Caco-2 (cell line): Measurements from ENCODE around the gene ZFR2. TPM values are rescaled to one million over a fixed set of nuclear protein-coding genes. Genes with fewer than 3 reads are reported as not detected.
A peak's percentile ranks its signal among the peaks of the same experiment; 100 is the strongest.
"Not testable (repeated sequence)": the region's sequence is repeated elsewhere in the genome, so short reads cannot be mapped to it uniquely, and the experiment has no call there.

Experiments used
- BruUV-seq: library from RNA; stranded (reverse); fragments of 400-500 nt; replicated peaks from 2 replicates; lab custom pipeline; 2021; lab: Mats Ljungman, UMichigan
- CTCF ChIA-PET: fragments of 300-600 bp; sonication (Branson Sonifier 250); formaldehyde crosslinking; loops from one replicate; lab custom pipeline; 2022; ENCODE audit warnings: antibody characterized with exemption; lab: Charles Lee
- POLR2A ChIA-PET: fragments of 300-600 bp; sonication (Branson Sonifier 250); formaldehyde crosslinking; loops from one replicate; lab custom pipeline; 2022; ENCODE audit warnings: antibody characterized with exemption; lab: Charles Lee
- DNase-seq, 2 experiments: peaks; one replicate each; pipeline versions ENCODE4 v3.0.0 to v3.0.0-alpha.2; 2020 to 2022
- H3K27me3 ChIP-seq: replicated peaks from 2 replicates; pipeline ENCODE4 v1.6.0; 2011; ENCODE audit warnings: low read length; ENCODE audit not compliant: control insufficient read depth, insufficient read depth
- H3K36me3 ChIP-seq: 2 replicates; pipeline ENCODE4 v1.5.1; 2011; ENCODE audit warnings: low read length; ENCODE audit not compliant: control insufficient read depth, insufficient read depth
- H3K4me1 ChIP-seq: fragments of 250-450 bp; sonication (Bioruptor Pico); 2 replicates; pipeline ENCODE4 v1.5.1; 2020; ENCODE audit warnings: mild to moderate bottlenecking
- H3K4me3 ChIP-seq: 2 replicates; pipeline ENCODE4 v1.5.1; 2011; ENCODE audit warnings: low read depth, mild to moderate bottlenecking, control low read depth, low read length
- H3K9me3 ChIP-seq: fragments of 250-450 bp; sonication (Bioruptor Pico); 2 replicates; pipeline ENCODE4 v1.5.1; 2020; ENCODE audit warnings: mild to moderate bottlenecking, moderate library complexity
- H3K27ac Mint-ChIP-seq: one replicate; pipeline ENCODE4 v1.8.0; 2022; ENCODE audit warnings: mixed read lengths; ENCODE audit not compliant: unreplicated experiment
- H3K27me3 Mint-ChIP-seq: one replicate; pipeline ENCODE4 v1.8.0; 2022; ENCODE audit warnings: mixed read lengths; ENCODE audit not compliant: insufficient read depth, unreplicated experiment
- H3K36me3 Mint-ChIP-seq: one replicate; pipeline ENCODE4 v1.8.0; 2022; ENCODE audit warnings: mild to moderate bottlenecking, mixed read lengths; ENCODE audit not compliant: insufficient read depth, unreplicated experiment
- H3K4me1 Mint-ChIP-seq: one replicate; pipeline ENCODE4 v1.8.0; 2022; ENCODE audit warnings: low read depth, mixed read lengths; ENCODE audit not compliant: unreplicated experiment
- H3K4me3 Mint-ChIP-seq: one replicate; pipeline ENCODE4 v1.8.0; 2022; ENCODE audit warnings: mild to moderate bottlenecking, moderate library complexity, mixed read lengths; ENCODE audit not compliant: unreplicated experiment
- H3K9me3 Mint-ChIP-seq: one replicate; pipeline ENCODE4 v1.8.0; 2022; ENCODE audit warnings: mixed read lengths; ENCODE audit not compliant: unreplicated experiment
- intact Hi-C: fragments of 100-400 bp; cut with micrococcal nuclease; formaldehyde crosslinking; loops from one replicate; pipeline ENCODE4 v1.10.0; 2022; ENCODE audit not compliant: unreplicated experiment
- total RNA-seq: library from RNA; stranded (reverse); gene quantifications from 2 replicates; pipeline ENCODE4 v1.2.3, GENCODE V29; 2022
- TF ChIP-seq, protein P1 (sequence below), 2 experiments: fragments of 200-600 bp in 1 of 2; IDR thresholded peaks; 1 replicate in 1 of 2; 2 replicates in 1 of 2; pipeline versions ENCODE4 v1.5.1 to v1.8.0; 2011 to 2022; ENCODE audit warnings: antibody characterized with exemption in 1 of 2, control low read depth in 1 of 2, inconsistent platforms in 1 of 2, low read depth in 1 of 2, low read length in 1 of 2, mild to moderate bottlenecking in 1 of 2, moderate library complexity in 1 of 2; ENCODE audit not compliant: insufficient read depth in 1 of 2, severe bottlenecking in 1 of 2, unreplicated experiment in 1 of 2

The ZFR2 gene
- total RNA-seq, 1 experiment from 2014 or later: not detected

DNA sequence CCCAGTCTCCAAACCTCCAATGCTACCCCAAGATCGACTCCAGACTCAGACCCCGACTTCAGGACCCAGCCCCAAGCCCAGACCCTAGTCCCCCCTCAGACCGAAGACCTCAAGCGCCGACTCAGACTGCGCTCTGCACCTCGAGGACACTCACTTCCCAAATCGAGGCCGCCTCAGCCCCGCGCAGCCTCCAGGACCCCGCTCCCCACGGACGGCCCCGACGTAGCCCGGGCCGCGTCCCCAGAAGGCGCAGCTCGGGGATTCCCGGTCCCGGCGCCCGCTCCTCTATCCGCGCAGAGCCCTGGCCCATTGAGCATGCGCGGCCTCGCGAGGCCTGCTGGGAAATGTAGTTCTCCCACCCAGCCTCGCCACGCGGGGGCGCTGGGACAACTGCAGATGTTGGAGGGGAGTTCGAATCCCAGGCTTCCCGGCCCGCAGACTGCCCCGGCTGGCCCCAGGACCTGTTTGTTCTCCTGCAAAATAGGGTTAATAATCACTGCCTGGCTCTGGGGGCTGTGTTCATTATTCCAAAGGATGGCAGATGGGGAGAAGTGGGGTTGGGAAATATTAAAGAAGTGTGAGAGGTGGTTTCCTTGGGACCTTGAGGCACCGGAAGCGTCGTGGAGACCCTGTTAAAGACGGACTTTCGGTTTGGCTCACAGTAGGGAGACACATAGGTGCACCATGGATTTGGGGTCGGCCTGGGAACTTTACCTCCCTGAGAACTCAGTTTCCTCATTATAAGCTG, 107.3 kb downstream of the ZFR2 start, which contains the start of gene APBA3:
APBA3 (minus strand) TSS at position 311 of the 748 bp plus-strand sequence. CDS start 1,428 bp downstream, outside the sequence.
- ChIA-PET POLR2A (interaction anchor here (0.5 to 2.6 kb wide), 3 partner anchors 19 to 207 kb away, joined by 5 to 23 read pairs (median 20); no protein-coding TSS in a partner anchor), CTCF (interaction anchor here (0.6 to 1.5 kb wide), 3 partner anchors 40 to 226 kb away, joined by 3 read pairs; no protein-coding TSS in a partner anchor)
- H3K4me3 Mint-ChIP-seq: peak within 1 kb of the TSS; percentile 96
- peaks cover 8% of the 10 kb centered on the region for H3K4me1 Mint-ChIP-seq
- intact Hi-C loops: loop anchor here (2.0 kb wide), 1 partner anchor 41 kb away; no protein-coding TSS in a partner anchor
- no peaks in the 10 kb centered on the region for H3K27me3 Mint-ChIP-seq
- no peaks in the 10 kb centered on the region for H3K9me3 Mint-ChIP-seq
- peak; percentile 88 to 94 for DNase-seq
- no TSS peak for BruUV-seq
- peaks cover 26% of the 10 kb centered on the region for H3K36me3 Mint-ChIP-seq
- Histone ChIP-seq H3K36me3 (peaks cover 5% of the 10 kb centered on the region), H3K27me3 (no peaks in the 10 kb centered on the region), H3K4me1 (peaks cover 4% of the 10 kb centered on the region), H3K4me3 (peak within 1 kb of the TSS; percentile 68), H3K9me3 (no peaks in the 10 kb centered on the region)
- peak within 1 kb of the TSS; percentile 99 for H3K27ac Mint-ChIP-seq
- TF ChIP-seq, protein P1, sequence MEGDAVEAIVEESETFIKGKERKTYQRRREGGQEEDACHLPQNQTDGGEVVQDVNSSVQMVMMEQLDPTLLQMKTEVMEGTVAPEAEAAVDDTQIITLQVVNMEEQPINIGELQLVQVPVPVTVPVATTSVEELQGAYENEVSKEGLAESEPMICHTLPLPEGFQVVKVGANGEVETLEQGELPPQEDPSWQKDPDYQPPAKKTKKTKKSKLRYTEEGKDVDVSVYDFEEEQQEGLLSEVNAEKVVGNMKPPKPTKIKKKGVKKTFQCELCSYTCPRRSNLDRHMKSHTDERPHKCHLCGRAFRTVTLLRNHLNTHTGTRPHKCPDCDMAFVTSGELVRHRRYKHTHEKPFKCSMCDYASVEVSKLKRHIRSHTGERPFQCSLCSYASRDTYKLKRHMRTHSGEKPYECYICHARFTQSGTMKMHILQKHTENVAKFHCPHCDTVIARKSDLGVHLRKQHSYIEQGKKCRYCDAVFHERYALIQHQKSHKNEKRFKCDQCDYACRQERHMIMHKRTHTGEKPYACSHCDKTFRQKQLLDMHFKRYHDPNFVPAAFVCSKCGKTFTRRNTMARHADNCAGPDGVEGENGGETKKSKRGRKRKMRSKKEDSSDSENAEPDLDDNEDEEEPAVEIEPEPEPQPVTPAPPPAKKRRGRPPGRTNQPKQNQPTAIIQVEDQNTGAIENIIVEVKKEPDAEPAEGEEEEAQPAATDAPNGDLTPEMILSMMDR (IDR thresholded peaks at IDR 0.05; ENCODE audit: insufficient read depth in 1 of 2, low read depth in 1 of 2, low read length in 1 of 2, severe bottlenecking in 1 of 2, unreplicated experiment in 1 of 2): peak; percentile 72 to 84

DNA sequence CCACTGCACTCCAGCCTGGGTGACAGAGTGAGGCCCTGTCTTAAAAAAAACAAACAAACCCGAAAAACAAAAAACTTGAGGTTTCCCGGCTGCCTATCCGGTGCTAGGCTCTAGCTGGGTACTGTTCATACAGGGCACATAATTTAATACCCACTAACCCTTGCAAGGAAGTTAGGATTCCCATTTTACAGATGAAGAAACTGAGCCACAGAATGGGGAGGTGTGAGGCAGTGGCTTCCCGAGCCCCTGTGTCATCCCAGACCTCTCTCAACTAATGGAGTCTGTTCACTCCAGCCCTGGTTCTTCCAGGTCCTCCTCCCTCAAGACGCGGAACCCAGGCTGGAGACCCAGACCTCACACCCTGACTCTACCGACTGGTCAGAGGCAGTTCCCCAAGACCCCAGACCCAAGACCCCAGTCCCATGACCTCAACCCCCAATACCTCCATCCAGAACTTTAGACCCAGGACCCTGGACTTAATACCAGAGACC, 107.9 kb downstream of the ZFR2 start:
- H3K27me3 ChIP-seq: no peaks in the 10 kb centered on the region
- Mint-ChIP-seq H3K27ac (peak overlapping the region; percentile 97), H3K36me3 (peaks cover 20% of the 10 kb centered on the region), H3K9me3 (no peaks in the 10 kb centered on the region), H3K4me3 (peak overlapping the region; percentile 96), H3K27me3 (no peaks in the 10 kb centered on the region), H3K4me1 (peaks cover 8% of the 10 kb centered on the region)
- peak overlapping the region; percentile 64 for H3K4me3 ChIP-seq
- intact Hi-C loops: no loop called here
- peaks cover 5% of the 10 kb centered on the region for H3K36me3 ChIP-seq
- no peaks in the 10 kb centered on the region for H3K9me3 ChIP-seq
- CTCF ChIA-PET: interaction anchor here (0.7 kb wide), 1 partner anchor 227 kb away, joined by 3 read pairs; no protein-coding TSS in a partner anchor
- H3K4me1 ChIP-seq: peaks cover 4% of the 10 kb centered on the region
- TF ChIP-seq, protein P1 (IDR thresholded peaks at IDR 0.05; ENCODE audit: insufficient read depth in 1 of 2, low read depth in 1 of 2, low read length in 1 of 2, severe bottlenecking in 1 of 2, unreplicated experiment in 1 of 2): no peak
- TSS peak; percentile 49 for BruUV-seq
- no peak for DNase-seq
- POLR2A ChIA-PET: interaction anchor here (2.6 kb wide), 1 partner anchor 208 kb away, joined by 20 read pairs; no protein-coding TSS in a partner anchor

DNA sequence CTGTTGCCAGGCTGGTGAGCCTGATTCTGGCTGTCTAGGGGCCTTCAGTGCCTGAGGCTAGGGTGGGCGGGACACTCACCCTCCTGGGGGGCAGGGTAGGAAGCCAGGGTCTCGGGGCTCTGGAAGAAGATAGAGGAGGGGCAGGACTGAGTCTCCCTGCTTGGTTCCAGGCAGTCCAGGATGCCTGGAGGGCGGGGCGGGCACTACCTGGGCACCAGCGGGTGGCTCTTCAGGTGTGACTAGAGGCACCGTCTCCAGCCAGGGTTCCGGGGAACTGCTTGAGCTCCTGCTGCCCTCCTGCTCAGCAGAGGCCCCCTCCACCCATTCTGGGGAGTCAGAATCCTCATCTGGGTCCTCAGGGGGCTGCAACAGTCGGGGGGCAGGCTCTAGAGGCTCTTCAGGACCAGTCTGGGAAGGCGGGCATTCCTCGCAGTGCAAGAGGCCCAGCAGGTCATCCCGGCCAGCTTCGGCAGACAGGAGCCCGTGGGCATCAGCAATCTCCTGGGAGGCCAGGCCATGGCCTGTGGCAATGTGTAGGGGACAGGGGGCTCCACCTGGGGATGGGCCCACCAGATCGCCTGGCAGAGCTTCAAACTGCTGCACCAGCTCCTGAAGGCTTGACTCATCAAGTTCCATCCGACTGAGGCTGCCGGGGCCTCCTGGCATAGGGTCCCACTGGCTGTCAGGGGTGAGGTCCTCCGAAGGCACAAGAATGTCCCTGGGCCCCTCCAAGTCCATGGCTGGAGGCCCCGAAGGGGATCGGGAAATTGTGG, 109.2 kb downstream of the ZFR2 start:
- BruUV-seq: no TSS peak
- Histone ChIP-seq H3K36me3 (peaks cover 3% of the 10 kb centered on the region; the same call in 1 of the 2 replicates), H3K4me1 (peaks cover 4% of the 10 kb centered on the region), H3K4me3 (no peak overlapping the region), H3K9me3 (no peaks in the 10 kb centered on the region), H3K27me3 (no peaks in the 10 kb centered on the region)
- Mint-ChIP-seq H3K4me3 (peak overlapping the region; percentile 96), H3K27ac (no peak overlapping the region), H3K27me3 (no peaks in the 10 kb centered on the region), H3K36me3 (peaks cover 26% of the 10 kb centered on the region), H3K4me1 (peaks cover 8% of the 10 kb centered on the region), H3K9me3 (no peaks in the 10 kb centered on the region)
- CTCF ChIA-PET: no interaction called here
- intact Hi-C loops: no loop called here
- TF ChIP-seq, protein P1 (IDR thresholded peaks at IDR 0.05; ENCODE audit: insufficient read depth in 1 of 2, low read depth in 1 of 2, low read length in 1 of 2, severe bottlenecking in 1 of 2, unreplicated experiment in 1 of 2): no peak
- DNase-seq: no peak
- POLR2A ChIA-PET: no interaction called here

DNA sequence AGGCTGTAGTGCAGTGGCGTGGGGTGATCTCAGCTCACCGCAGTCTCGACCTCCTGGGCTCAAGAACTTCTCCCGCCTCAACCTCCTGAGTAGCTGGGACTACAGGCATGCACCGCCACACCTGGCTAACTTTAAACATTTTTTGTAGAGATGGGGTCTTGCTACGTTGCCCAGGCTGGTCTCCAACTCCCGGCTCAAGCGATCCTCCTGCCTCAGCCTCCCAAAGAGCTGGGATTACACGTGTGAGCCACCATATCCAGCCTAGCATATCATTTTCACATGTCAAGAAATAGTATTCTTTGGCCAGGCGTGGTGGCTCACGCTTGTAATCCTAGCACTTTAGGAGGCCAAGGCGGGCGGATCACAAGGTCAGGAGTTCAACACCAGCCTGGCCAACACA, 110.5 kb downstream of the ZFR2 start:
- H3K4me1 Mint-ChIP-seq, CTCF ChIA-PET, H3K9me3 ChIP-seq, H3K4me1 ChIP-seq, H3K27me3 Mint-ChIP-seq, H3K27ac Mint-ChIP-seq, POLR2A ChIA-PET, H3K9me3 Mint-ChIP-seq, H3K4me3 ChIP-seq, BruUV-seq, H3K36me3 ChIP-seq, intact Hi-C loops, H3K27me3 ChIP-seq, H3K4me3 Mint-ChIP-seq, DNase-seq: not testable (repeated sequence)
- H3K36me3 Mint-ChIP-seq: peaks cover 29% of the 10 kb centered on the region
